Measurements from ENCODE around the gene DPYD.

The DPYD gene

DNA sequence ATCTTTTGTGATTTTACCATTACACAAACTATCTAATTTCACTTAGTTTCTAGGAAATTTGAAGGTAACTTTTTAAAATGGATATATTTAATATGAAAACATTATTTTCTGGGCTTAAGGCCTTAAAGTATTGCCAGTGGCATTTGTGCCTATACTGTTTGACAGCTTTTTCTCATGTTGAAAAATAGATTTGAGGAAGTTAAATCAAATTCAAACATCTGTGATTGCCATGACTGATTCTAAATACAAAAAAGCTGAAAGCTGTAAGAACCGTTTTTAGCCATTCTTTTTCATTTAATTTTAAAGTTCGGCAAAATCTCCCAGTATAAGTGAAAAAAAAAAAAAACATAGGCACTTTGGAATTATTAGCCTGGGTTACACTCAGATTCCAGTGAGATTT lies 301.1 kb downstream of the DPYD start:
- no peak overlapping the region for H3K4me3 ChIP-seq (replicated peaks; ENCODE audit: low read depth, low read length)
- TF ChIP-seq, protein P1, sequence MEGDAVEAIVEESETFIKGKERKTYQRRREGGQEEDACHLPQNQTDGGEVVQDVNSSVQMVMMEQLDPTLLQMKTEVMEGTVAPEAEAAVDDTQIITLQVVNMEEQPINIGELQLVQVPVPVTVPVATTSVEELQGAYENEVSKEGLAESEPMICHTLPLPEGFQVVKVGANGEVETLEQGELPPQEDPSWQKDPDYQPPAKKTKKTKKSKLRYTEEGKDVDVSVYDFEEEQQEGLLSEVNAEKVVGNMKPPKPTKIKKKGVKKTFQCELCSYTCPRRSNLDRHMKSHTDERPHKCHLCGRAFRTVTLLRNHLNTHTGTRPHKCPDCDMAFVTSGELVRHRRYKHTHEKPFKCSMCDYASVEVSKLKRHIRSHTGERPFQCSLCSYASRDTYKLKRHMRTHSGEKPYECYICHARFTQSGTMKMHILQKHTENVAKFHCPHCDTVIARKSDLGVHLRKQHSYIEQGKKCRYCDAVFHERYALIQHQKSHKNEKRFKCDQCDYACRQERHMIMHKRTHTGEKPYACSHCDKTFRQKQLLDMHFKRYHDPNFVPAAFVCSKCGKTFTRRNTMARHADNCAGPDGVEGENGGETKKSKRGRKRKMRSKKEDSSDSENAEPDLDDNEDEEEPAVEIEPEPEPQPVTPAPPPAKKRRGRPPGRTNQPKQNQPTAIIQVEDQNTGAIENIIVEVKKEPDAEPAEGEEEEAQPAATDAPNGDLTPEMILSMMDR (IDR thresholded peaks at IDR 0.05; ENCODE audit: low read depth, low read length, missing control alignments) = no peak
- no peak for DNase-seq (ENCODE audit: extremely low read depth, low read depth)

DNA sequence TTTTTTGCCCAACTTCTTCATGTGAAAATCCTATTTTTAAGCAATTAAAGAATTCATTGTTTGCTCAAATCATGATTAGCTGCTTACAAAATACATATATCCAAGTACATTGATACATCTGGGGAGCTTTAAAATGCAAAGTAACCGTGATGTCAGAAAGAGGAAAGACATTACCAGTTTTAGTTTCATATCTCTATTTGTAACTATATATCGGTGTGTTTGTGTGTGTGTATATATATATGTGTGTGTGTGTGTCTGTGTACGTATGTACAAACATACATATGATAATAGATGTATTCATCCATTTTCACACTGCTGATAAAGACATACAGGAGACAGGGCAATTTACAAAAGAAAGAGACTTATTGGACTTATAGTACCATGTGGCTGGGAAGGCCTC lies 310.1 kb downstream of the DPYD start:
- no peak overlapping the region for H3K4me3 ChIP-seq (replicated peaks; ENCODE audit: low read depth, low read length)
- TF ChIP-seq, protein P1 (IDR thresholded peaks at IDR 0.05; ENCODE audit: low read depth, low read length, missing control alignments) = no peak
- DNase-seq (ENCODE audit: extremely low read depth, low read depth) = no peak

DNA sequence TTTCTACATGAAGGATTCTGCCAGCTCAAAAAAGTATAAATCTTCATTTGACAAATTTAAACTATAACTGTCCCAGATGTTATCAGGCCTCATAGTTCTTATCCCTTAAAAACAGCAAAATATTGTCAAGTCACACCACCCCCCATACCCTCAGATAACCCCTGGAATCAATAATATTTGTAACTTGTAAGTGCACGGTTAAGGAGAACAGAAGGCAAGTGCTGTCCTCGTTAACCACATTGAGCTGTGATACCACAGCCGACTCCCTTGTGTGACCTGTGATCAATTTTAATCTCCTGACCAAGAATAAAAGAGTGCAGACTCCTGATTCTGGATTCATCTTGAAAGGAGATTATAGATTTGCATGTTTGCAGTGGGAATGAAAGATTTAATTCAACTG lies 310.7 kb downstream of the DPYD start:
- no peak overlapping the region for H3K4me3 ChIP-seq (replicated peaks; ENCODE audit: low read depth, low read length)
- TF ChIP-seq, protein P1 (IDR thresholded peaks at IDR 0.05; ENCODE audit: low read depth, low read length, missing control alignments) = no peak
- DNase-seq (ENCODE audit: extremely low read depth, low read depth) = no peak

DNA sequence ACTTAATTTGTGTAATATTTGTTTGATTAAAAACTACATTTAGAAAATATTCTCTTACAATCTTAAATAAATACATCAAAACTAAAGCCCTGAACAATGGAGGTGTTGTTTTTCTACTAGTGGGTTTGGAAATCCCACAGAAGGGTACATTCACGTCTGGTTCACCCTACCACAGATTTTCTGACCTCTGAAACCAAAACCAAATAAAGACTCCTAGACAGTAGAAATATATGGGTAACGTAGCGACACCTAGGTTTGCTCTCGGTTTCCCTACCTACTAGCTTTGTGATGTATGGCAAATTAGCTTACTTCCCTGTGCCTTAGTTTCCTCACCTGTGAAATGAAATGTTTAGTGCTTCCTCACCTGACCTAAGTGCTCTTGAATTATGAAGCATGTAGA lies 312.6 kb downstream of the DPYD start:
- DNase-seq (ENCODE audit: extremely low read depth, low read depth) = no peak
- no peak overlapping the region for H3K4me3 ChIP-seq (replicated peaks; ENCODE audit: low read depth, low read length)
- TF ChIP-seq, protein P1 (IDR thresholded peaks at IDR 0.05; ENCODE audit: low read depth, low read length, missing control alignments) = no peak

DNA sequence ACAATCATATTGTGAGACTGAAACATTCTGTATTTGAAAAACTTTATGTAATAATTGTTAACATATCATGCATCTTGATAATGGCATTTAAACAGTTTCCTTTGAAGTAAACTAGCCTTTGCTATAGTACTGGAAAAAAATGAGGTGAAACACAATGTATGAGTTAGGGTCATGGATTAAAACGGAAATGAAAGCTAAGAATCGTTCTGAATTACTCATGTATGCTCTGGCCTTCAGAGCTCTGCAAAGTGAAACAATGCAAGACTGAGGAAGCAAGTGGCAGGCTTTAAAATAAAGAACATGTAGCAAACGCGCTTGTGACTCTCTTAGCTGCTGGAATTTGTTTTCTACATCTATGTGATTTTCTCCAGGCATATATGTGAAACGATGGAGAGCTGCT lies 317.1 kb downstream of the DPYD start:
- no peak overlapping the region for H3K4me3 ChIP-seq (replicated peaks; ENCODE audit: low read depth, low read length)
- no peak for DNase-seq (ENCODE audit: extremely low read depth, low read depth)
- TF ChIP-seq, protein P1 (IDR thresholded peaks at IDR 0.05; ENCODE audit: low read depth, low read length, missing control alignments) = no peak

DNA sequence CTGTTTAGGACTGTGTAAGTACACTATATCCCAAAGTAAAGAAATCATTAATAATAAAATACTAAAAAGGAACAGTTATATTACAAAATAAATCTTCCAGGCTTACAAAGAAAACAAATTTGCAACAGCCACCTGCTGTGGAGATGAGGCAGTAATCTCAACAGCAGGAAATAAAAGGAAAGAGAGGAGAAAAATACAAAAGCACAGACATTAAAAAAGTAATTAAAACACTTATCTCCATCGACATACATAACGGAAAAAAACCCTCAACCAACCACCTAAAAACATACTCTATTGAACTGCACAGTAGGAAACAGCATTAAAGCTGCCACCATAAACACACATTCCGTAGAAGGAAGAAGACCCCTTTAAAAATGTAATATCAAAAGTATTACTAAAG lies 317.6 kb downstream of the DPYD start:
- TF ChIP-seq, protein P1 (IDR thresholded peaks at IDR 0.05; ENCODE audit: low read depth, low read length, missing control alignments) = no peak
- no peak overlapping the region for H3K4me3 ChIP-seq (replicated peaks; ENCODE audit: low read depth, low read length)
- DNase-seq (ENCODE audit: extremely low read depth, low read depth) = no peak

DNA sequence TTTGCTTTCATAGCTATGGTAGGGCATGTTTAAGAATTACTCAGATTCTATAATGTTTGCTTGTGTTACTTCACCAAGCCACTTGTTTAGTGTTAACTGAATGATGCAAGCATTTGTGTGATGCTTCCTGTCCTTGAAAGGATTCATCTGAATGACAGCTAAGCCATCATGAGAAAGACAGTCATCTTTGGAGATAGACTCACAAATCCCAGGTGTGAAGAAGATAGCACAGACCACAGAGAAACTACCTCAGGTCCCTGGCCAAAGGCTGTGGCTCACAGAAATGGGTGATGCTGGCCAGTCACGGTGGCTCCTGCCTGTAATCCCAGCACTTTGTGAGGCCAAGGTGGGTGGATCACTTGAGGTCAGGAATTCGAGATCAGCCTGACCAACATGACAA lies 321.4 kb downstream of the DPYD start:
- no peak for DNase-seq (ENCODE audit: extremely low read depth, low read depth)
- H3K4me3 ChIP-seq (replicated peaks; ENCODE audit: low read depth, low read length) = no peak overlapping the region
- TF ChIP-seq, protein P1 (IDR thresholded peaks at IDR 0.05; ENCODE audit: low read depth, low read length, missing control alignments) = no peak

All from HFF-Myc (cell line).